ENCODE data around the gene PTEN.
"Not testable (repeated sequence)": the region's sequence is repeated elsewhere in the genome, so short reads cannot be mapped to it uniquely, and the experiment has no call there.

Gene PTEN

GRCh38 chr10:87863053-87863943, at the start of gene PTEN, which contains the start of gene KLLN:
Gene PTEN (plus strand): TSS chr10:87863625. CDS start chr10:87864470, 845 bp downstream.
Gene KLLN (minus strand): TSS chr10:87863533. CDS start chr10:87862487, 1,046 bp downstream.
- DNase-seq: peak in 1 of 2 experiments; percentile 38

GRCh38 chr10:87816163-87816897, 47.1 kb upstream of the PTEN start:
- no peak for DNase-seq

- DNase-seq: no peak
Measured at GRCh38 chr10:87816898-87817608, 46.4 kb upstream of the PTEN start.

GRCh38 chr10:87817609-87818504, 45.6 kb upstream of the PTEN start, which contains the start of gene ATAD1:
Gene ATAD1 (minus strand): TSS chr10:87818226. CDS start chr10:87814599, 3,627 bp downstream.
- DNase-seq: peak in 1 of 2 experiments; percentile 66

- DNase-seq: peak in 1 of 2 experiments; percentile 59
Measured at GRCh38 chr10:87818505-87819288, 44.7 kb upstream of the PTEN start.

GRCh38 chr10:87819289-87819585, 44.2 kb upstream of the PTEN start:
- no peak for DNase-seq

- DNase-seq: no peak
Measured at GRCh38 chr10:87826653-87827052, 36.8 kb upstream of the PTEN start.

- no peak for DNase-seq
Measured at GRCh38 chr10:87827681-87828080, 35.7 kb upstream of the PTEN start.

- not testable (repeated sequence) for DNase-seq
Measured at GRCh38 chr10:87829051-87829450, 34.4 kb upstream of the PTEN start.

GRCh38 chr10:87829986-87830729, 33.3 kb upstream of the PTEN start:
- DNase-seq: no peak

- DNase-seq: no peak
Measured at GRCh38 chr10:87836098-87836497, 27.3 kb upstream of the PTEN start.

GRCh38 chr10:87837445-87837844, 26.0 kb upstream of the PTEN start:
- no peak for DNase-seq

- no peak for DNase-seq
Measured at GRCh38 chr10:87838650-87839049, 24.8 kb upstream of the PTEN start.

- DNase-seq: no peak
Measured at GRCh38 chr10:87841186-87841585, 22.2 kb upstream of the PTEN start.

GRCh38 chr10:87842220-87842641, 21.2 kb upstream of the PTEN start:
- DNase-seq: no peak

GRCh38 chr10:87842776-87843497, 20.5 kb upstream of the PTEN start:
- no peak for DNase-seq

- no peak for DNase-seq
Measured at GRCh38 chr10:87843714-87844113, 19.7 kb upstream of the PTEN start.

GRCh38 chr10:87844837-87845623, 18.4 kb upstream of the PTEN start:
- DNase-seq: no peak

GRCh38 chr10:87845624-87845998, 17.8 kb upstream of the PTEN start:
- DNase-seq: no peak
